Measurements from ENCODE around the gene PPP1R3D.

The PPP1R3D gene

GRCh38 chr20:59939052-59939878 is 840 bp downstream of the PPP1R3D start:
- Histone ChIP-seq H3K4me3 (ENCODE audit: low read depth, low read length) (peak overlapping the region; percentile 50), H3K9me3 (ENCODE audit: control insufficient read depth, insufficient read depth, low read depth, low read length) (no peaks in the 10 kb centered on the region), H3K4me1 (ENCODE audit: control insufficient read depth, insufficient read depth, low read length) (peaks cover 14% of the 10 kb centered on the region), H3K27ac (ENCODE audit: extremely low read depth, low read depth, low read length) (peak overlapping the region; percentile 93; the same call in 1 of the 2 replicates), H3K36me3 (ENCODE audit: control insufficient read depth in 2 of 2, insufficient read depth in 1 of 2, low read length in 2 of 2) (peaks cover 14 to 22% of the 10 kb centered on the region in 2 experiments; a peak in 2 of 3 replicates)
- ChIA-PET POLR2A (interaction anchor here (0.7 to 2.8 kb wide), 7 partner anchors 10 to 104 kb away, joined by 3 to 8 read pairs (median 4); partner anchors contain the start of gene CDH26), CTCF (interaction anchor here (0.5 to 1.5 kb wide), 4 partner anchors 10 to 169 kb away, joined by 3 to 8 read pairs (median 3); no protein-coding TSS in a partner anchor)
- TF ChIP-seq GLIS1 (tag by site-specific recombination; IDR thresholded peaks at IDR 0.05): no peak
- peak; percentile 96 for TF ChIP-seq ZNF202 (tag by site-specific recombination; IDR thresholded peaks at IDR 0.05; ENCODE audit: borderline replicate concordance)
- no peak for TF ChIP-seq SCRT1 (tag by site-specific recombination; IDR thresholded peaks at IDR 0.05; ENCODE audit: borderline replicate concordance)
- TF ChIP-seq ZNF2 (tag by site-specific recombination; IDR thresholded peaks at IDR 0.05): 0 out of 2 replicates have a peak, but pooled peaks have one; percentile 37
- TF ChIP-seq ZNF473 (tag by site-specific recombination; IDR thresholded peaks at IDR 0.05): no peak
- TF ChIP-seq ZNF280D (tag by site-specific recombination; IDR thresholded peaks at IDR 0.05): no peak
- peak; percentile 76 for TF ChIP-seq HIC1 (tag by site-specific recombination; IDR thresholded peaks at IDR 0.05)

GRCh38 chr20:59938696-59939051 is 1.4 kb downstream of the PPP1R3D start:
- H3K9me3 ChIP-seq (ENCODE audit: control insufficient read depth, insufficient read depth, low read depth, low read length): no peaks in the 10 kb centered on the region
- H3K36me3 ChIP-seq (ENCODE audit: control insufficient read depth in 2 of 2, insufficient read depth in 1 of 2, low read length in 2 of 2): peaks cover 10 to 17% of the 10 kb centered on the region in 2 experiments; a peak in 2 of 3 replicates
- no peak overlapping the region for H3K4me3 ChIP-seq (ENCODE audit: low read depth, low read length)
- POLR2A ChIA-PET: no interaction called here
- CTCF ChIA-PET: interaction anchor here (0.6 kb wide), 1 partner anchor 89 kb away, joined by 3 read pairs; no protein-coding TSS in a partner anchor
- H3K27ac ChIP-seq (ENCODE audit: extremely low read depth, low read depth, low read length): 0 out of 2 replicates have a peak overlapping the region, but pooled peaks have one; percentile 19
- H3K4me1 ChIP-seq (ENCODE audit: control insufficient read depth, insufficient read depth, low read length): peaks cover 15% of the 10 kb centered on the region
- TF ChIP-seq ZNF341 (tag by site-specific recombination; IDR thresholded peaks at IDR 0.05; ENCODE audit: low read depth) (no peak), KLF7 (tag by site-specific recombination; IDR thresholded peaks at IDR 0.05; ENCODE audit: borderline replicate concordance) (no peak), AEBP2 (tag by site-specific recombination; IDR thresholded peaks at IDR 0.05; ENCODE audit: borderline replicate concordance) (no peak), ZNF660 (tag by site-specific recombination; IDR thresholded peaks at IDR 0.05) (no peak), ZNF324 (tag by site-specific recombination; IDR thresholded peaks at IDR 0.05) (no peak), ZEB2 (tag by site-specific recombination; IDR thresholded peaks at IDR 0.05) (no peak), ZNF394 (tag by site-specific recombination; IDR thresholded peaks at IDR 0.05; ENCODE audit: borderline replicate concordance) (no peak), ZBTB49 (tag by site-specific recombination; IDR thresholded peaks at IDR 0.05; ENCODE audit: low read depth) (0 out of 2 replicates have a peak, but pooled peaks have one; percentile 63), ZNF16 (tag by site-specific recombination; IDR thresholded peaks at IDR 0.05; ENCODE audit: low read depth) (no peak), GLIS2 (tag by site-specific recombination; IDR thresholded peaks at IDR 0.05) (peak; percentile 49; the same call in 1 of the 2 replicates), ZNF274 (IDR thresholded peaks at IDR 0.05; ENCODE audit: low read length) (no peak), ZNF274 (tag by site-specific recombination; IDR thresholded peaks at IDR 0.05; ENCODE audit: borderline replicate concordance) (no peak), ZNF138 (tag by site-specific recombination; IDR thresholded peaks at IDR 0.05; ENCODE audit: borderline replicate concordance) (no peak), TRIM28 (IDR thresholded peaks at IDR 0.05; ENCODE audit: borderline replicate concordance, low read length) (no peak), ZNF596 (tag by site-specific recombination; IDR thresholded peaks at IDR 0.05) (no peak), ZSCAN4 (tag by site-specific recombination; IDR thresholded peaks at IDR 0.05) (no peak)
